Measurements from ENCODE around the gene DNAL4.

Gene DNAL4

GRCh38 chr22:38738475-38739070, 55.4 kb downstream of the DNAL4 start:
- no peak for DNase-seq

- DNase-seq, result no peak
Observed at GRCh38 chr22:38737302-38738060, 56.5 kb downstream of the DNAL4 start.

GRCh38 chr22:38736257-38736570, 57.7 kb downstream of the DNAL4 start:
- DNase-seq, result no peak

- no peak for DNase-seq
Observed at GRCh38 chr22:38735465-38736256, 58.3 kb downstream of the DNAL4 start.

GRCh38 chr22:38735126-38735464, 58.8 kb downstream of the DNAL4 start:
- DNase-seq, result no peak

- DNase-seq, result no peak
Observed at GRCh38 chr22:38734421-38735100, 59.4 kb downstream of the DNAL4 start.

- DNase-seq, result no peak
Observed at GRCh38 chr22:38733724-38734381, 60.1 kb downstream of the DNAL4 start.

- DNase-seq, result peak; percentile 56
Observed at GRCh38 chr22:38733329-38733723, 60.6 kb downstream of the DNAL4 start.

- DNase-seq, result no peak
Observed at GRCh38 chr22:38732251-38732815, 61.6 kb downstream of the DNAL4 start.

- DNase-seq, result no peak
Observed at GRCh38 chr22:38731703-38732161, 62.2 kb downstream of the DNAL4 start.

GRCh38 chr22:38730411-38730871, 63.5 kb downstream of the DNAL4 start:
- DNase-seq, result no peak

GRCh38 chr22:38729946-38730345, 64.0 kb downstream of the DNAL4 start:
- DNase-seq, result no peak

- no peak for DNase-seq
Observed at GRCh38 chr22:38728871-38729796, 64.8 kb downstream of the DNAL4 start.
